Measurements from ENCODE around the gene MXD4.
A peak's percentile ranks its signal among the peaks of the same experiment; 100 is the strongest.
"Not testable (repeated sequence)": the region's sequence is repeated elsewhere in the genome, so short reads cannot be mapped to it uniquely, and the experiment has no call there.

The MXD4 gene

GRCh38 chr4:2280531-2281300 lies 18.8 kb upstream of the MXD4 start:
- Mint-ChIP-seq H3K4me3 (no peak overlapping the region), H3K36me3 (ENCODE audit: low read depth) (no peaks in the 10 kb centered on the region), H3K4me1 (peaks cover 17% of the 10 kb centered on the region), H3K27ac (no peak overlapping the region), H3K9me3 (no peaks in the 10 kb centered on the region), H3K27me3 (ENCODE audit: low read depth, poor library complexity) (peaks cover 16% of the 10 kb centered on the region)
- TF ChIP-seq CTCF (IDR thresholded peaks at IDR 0.05), result no peak
- no peak for DNase-seq

- H3K4me3 Mint-ChIP-seq, result no peak overlapping the region
- H3K4me1 Mint-ChIP-seq, result peaks cover 34% of the 10 kb centered on the region
- H3K27ac Mint-ChIP-seq, result no peak overlapping the region
- no peaks in the 10 kb centered on the region for H3K36me3 Mint-ChIP-seq (ENCODE audit: low read depth)
- TF ChIP-seq CTCF (IDR thresholded peaks at IDR 0.05), result no peak
- peaks cover 14% of the 10 kb centered on the region for H3K27me3 Mint-ChIP-seq (ENCODE audit: low read depth, poor library complexity)
- no peaks in the 10 kb centered on the region for H3K9me3 Mint-ChIP-seq
- DNase-seq, result no peak
Measured at GRCh38 chr4:2277956-2278355, 16.0 kb upstream of the MXD4 start.

GRCh38 chr4:2276581-2277325 lies 14.8 kb upstream of the MXD4 start:
- Mint-ChIP-seq H3K9me3 (no peaks in the 10 kb centered on the region), H3K27me3 (ENCODE audit: low read depth, poor library complexity) (peaks cover 12% of the 10 kb centered on the region), H3K4me1 (peaks cover 38% of the 10 kb centered on the region), H3K36me3 (ENCODE audit: low read depth) (no peaks in the 10 kb centered on the region), H3K27ac (no peak overlapping the region), H3K4me3 (no peak overlapping the region)
- DNase-seq, result no peak
- no peak for TF ChIP-seq CTCF (IDR thresholded peaks at IDR 0.05)

- no peak overlapping the region for H3K4me3 Mint-ChIP-seq
- H3K4me1 Mint-ChIP-seq, result peaks cover 28% of the 10 kb centered on the region
- H3K36me3 Mint-ChIP-seq (ENCODE audit: low read depth), result no peaks in the 10 kb centered on the region
- peaks cover 7% of the 10 kb centered on the region for H3K27me3 Mint-ChIP-seq (ENCODE audit: low read depth, poor library complexity)
- H3K27ac Mint-ChIP-seq, result no peak overlapping the region
- H3K9me3 Mint-ChIP-seq, result no peaks in the 10 kb centered on the region
- DNase-seq, result no peak
- TF ChIP-seq CTCF (IDR thresholded peaks at IDR 0.05), result no peak
Measured at GRCh38 chr4:2275546-2276251, 13.8 kb upstream of the MXD4 start.

GRCh38 chr4:2275044-2275397 lies 13.1 kb upstream of the MXD4 start:
- not testable (repeated sequence) for H3K36me3 Mint-ChIP-seq (ENCODE audit: low read depth); H3K27ac Mint-ChIP-seq

GRCh38 chr4:2274320-2275043 lies 12.6 kb upstream of the MXD4 start:
- Mint-ChIP-seq H3K9me3 (no peaks in the 10 kb centered on the region), H3K4me3 (peak overlapping the region; percentile 19), H3K36me3 (ENCODE audit: low read depth) (no peaks in the 10 kb centered on the region), H3K4me1 (peaks cover 35% of the 10 kb centered on the region), H3K27me3 (ENCODE audit: low read depth, poor library complexity) (peaks cover 7% of the 10 kb centered on the region), H3K27ac (peak overlapping the region; percentile 71)
- DNase-seq, result no peak
- TF ChIP-seq CTCF (IDR thresholded peaks at IDR 0.05), result no peak

More at GRCh38 chr4:2275044-2275397, 13.1 kb upstream of the MXD4 start:
- not testable (repeated sequence) for DNase-seq; H3K4me3 Mint-ChIP-seq; H3K27me3 Mint-ChIP-seq (ENCODE audit: low read depth, poor library complexity); H3K9me3 Mint-ChIP-seq
- peaks cover 30% of the 10 kb centered on the region for H3K4me1 Mint-ChIP-seq

All from nephron progenitor cell (in vitro differentiated cells).